ENCODE results near the gene TDRD10. TPM values are rescaled to one million over a fixed set of nuclear protein-coding genes. Genes with fewer than 3 reads are reported as not detected.
A peak's percentile ranks its signal among the peaks of the same experiment; 100 is the strongest.

The TDRD10 gene
- total and polyA plus RNA-seq, 4 donors, result 0.23 to 1.5 (median 0.78) TPM

GRCh38 chr1:154453574-154454352, 48.3 kb upstream of the TDRD10 start:
- H3K4me1 ChIP-seq (ENCODE audit: control insufficient read depth in 4 of 4, insufficient read depth in 4 of 4, low read length in 3 of 4), result no peaks in the 10 kb centered on the region
- WGBS, result 78% methylated on average over 5 of the region's 5 CpGs
- TF ChIP-seq TAF1 (conservative IDR thresholded peaks at IDR 0.05) (no peak), JUND (IDR thresholded peaks at IDR 0.05) (no peak)
- no peak overlapping the region for H3K9ac ChIP-seq (ENCODE audit: low read depth in 1 of 2, low read length in 2 of 2)
- no peak overlapping the region for H3K4me3 ChIP-seq (ENCODE audit: low read depth in 1 of 3, low read length in 3 of 3)
- H3K27me3 ChIP-seq (ENCODE audit: control insufficient read depth in 4 of 4, insufficient read depth in 4 of 4, low read length in 3 of 4), result no peaks in the 10 kb centered on the region
- no peak for DNase-seq (ENCODE audit: low spot score)
- H3K9me3 ChIP-seq (ENCODE audit: control insufficient read depth in 4 of 4, low read length in 3 of 4), result no peaks in the 10 kb centered on the region
- H3K36me3 ChIP-seq (ENCODE audit: control insufficient read depth in 4 of 4, insufficient read depth in 3 of 4, low read depth in 1 of 4, low read length in 3 of 4), result peaks cover 8 to 59% (median 58%) of the 10 kb centered on the region in 4 donors
- H3K27ac ChIP-seq (ENCODE audit: low read depth in 1 of 2, low read length in 2 of 2), result peak overlapping the region; percentile 14 to 78

- Histone ChIP-seq H3K27me3 (ENCODE audit: control insufficient read depth in 4 of 4, insufficient read depth in 4 of 4, low read length in 3 of 4) (no peaks in the 10 kb centered on the region), H3K27ac (ENCODE audit: low read depth in 1 of 2, low read length in 2 of 2) (peak overlapping the region in 1 of 2 donors; percentile 78), H3K9me3 (ENCODE audit: control insufficient read depth in 4 of 4, low read length in 3 of 4) (no peaks in the 10 kb centered on the region), H3K4me1 (ENCODE audit: control insufficient read depth in 4 of 4, insufficient read depth in 4 of 4, low read length in 3 of 4) (no peaks in the 10 kb centered on the region), H3K36me3 (ENCODE audit: control insufficient read depth in 4 of 4, insufficient read depth in 3 of 4, low read depth in 1 of 4, low read length in 3 of 4) (peaks cover 10 to 64% (median 61%) of the 10 kb centered on the region in 4 donors), H3K4me3 (ENCODE audit: low read depth in 1 of 3, low read length in 3 of 3) (no peak overlapping the region), H3K9ac (ENCODE audit: low read depth in 1 of 2, low read length in 2 of 2) (no peak overlapping the region)
- WGBS, result 92% methylated on average over 5 of the region's 5 CpGs
- DNase-seq (ENCODE audit: low spot score), result no peak
- TF ChIP-seq CTCF (IDR thresholded peaks at IDR 0.05; ENCODE audit: low read depth, low read length, missing input control) (no peak), HNF4A (conservative IDR thresholded peaks at IDR 0.05) (no peak), REST (IDR thresholded peaks at IDR 0.05) (no peak), MAX (IDR thresholded peaks at IDR 0.05) (no peak), FOXA2 (IDR thresholded peaks at IDR 0.05) (no peak)
These were observed 47.5 kb upstream of the TDRD10 start for GRCh38 chr1:154454386-154455120.

DNA sequence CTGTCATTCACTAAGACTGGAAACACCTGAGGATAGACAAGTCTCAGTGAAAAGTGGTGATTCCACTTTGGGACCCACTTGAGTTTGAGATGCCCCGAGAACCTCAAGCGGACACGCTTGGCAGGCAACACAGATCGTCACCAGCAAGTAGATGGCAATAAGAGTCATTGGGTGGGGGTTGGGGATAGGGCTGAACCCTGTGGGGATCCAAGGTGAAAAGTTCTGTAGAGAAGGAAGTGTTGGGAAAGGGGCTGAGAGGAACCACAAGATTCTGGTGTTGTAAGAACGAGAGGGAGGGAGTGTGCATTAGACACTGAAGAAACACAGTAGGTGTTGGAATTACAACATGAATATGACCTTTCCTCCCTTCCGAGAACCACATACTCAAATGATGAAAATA, 45.4 kb upstream of the TDRD10 start:
- 95% methylated on average over 6 of the region's 6 CpGs for WGBS
- no peak for DNase-seq (ENCODE audit: low spot score)
- TF ChIP-seq FOXA2 (IDR thresholded peaks at IDR 0.05) (no peak), RXRA (IDR thresholded peaks at IDR 0.05) (no peak), ZBTB33 (IDR thresholded peaks at IDR 0.05) (no peak), RAD21 (IDR thresholded peaks at IDR 0.05) (no peak), FOXA1 (IDR thresholded peaks at IDR 0.05) (no peak), REST (IDR thresholded peaks at IDR 0.05) (no peak), SP1 (IDR thresholded peaks at IDR 0.05) (no peak)

More for the DNA sequence above, 45.4 kb upstream of the TDRD10 start:
- no peaks in the 10 kb centered on the region for H3K27me3 ChIP-seq (ENCODE audit: control insufficient read depth in 4 of 4, insufficient read depth in 4 of 4, low read length in 3 of 4)
- H3K27ac ChIP-seq (ENCODE audit: low read depth in 1 of 2, low read length in 2 of 2), result peak overlapping the region in 1 of 2 donors; percentile 59
- H3K9ac ChIP-seq (ENCODE audit: low read depth in 1 of 2, low read length in 2 of 2), result no peak overlapping the region
- H3K4me3 ChIP-seq (ENCODE audit: low read depth in 1 of 3, low read length in 3 of 3), result no peak overlapping the region
- no peaks in the 10 kb centered on the region for H3K9me3 ChIP-seq (ENCODE audit: control insufficient read depth in 4 of 4, low read length in 3 of 4)
- H3K4me1 ChIP-seq (ENCODE audit: control insufficient read depth in 4 of 4, insufficient read depth in 4 of 4, low read length in 3 of 4), result no peaks in the 10 kb centered on the region
- peaks cover 8 to 66% (median 59%) of the 10 kb centered on the region in 4 donors for H3K36me3 ChIP-seq (ENCODE audit: control insufficient read depth in 4 of 4, insufficient read depth in 3 of 4, low read depth in 1 of 4, low read length in 3 of 4)

Data from liver (tissue), 9 donors.